ENCODE data around the gene MARCHF11.

GRCh38 chr5:16152601-16153568, 26.7 kb downstream of the MARCHF11 start:
- TF ChIP-seq EZH2 (IDR thresholded peaks at IDR 0.05; ENCODE audit: borderline replicate concordance, low read length): no peak
- TF ChIP-seq, protein P1, sequence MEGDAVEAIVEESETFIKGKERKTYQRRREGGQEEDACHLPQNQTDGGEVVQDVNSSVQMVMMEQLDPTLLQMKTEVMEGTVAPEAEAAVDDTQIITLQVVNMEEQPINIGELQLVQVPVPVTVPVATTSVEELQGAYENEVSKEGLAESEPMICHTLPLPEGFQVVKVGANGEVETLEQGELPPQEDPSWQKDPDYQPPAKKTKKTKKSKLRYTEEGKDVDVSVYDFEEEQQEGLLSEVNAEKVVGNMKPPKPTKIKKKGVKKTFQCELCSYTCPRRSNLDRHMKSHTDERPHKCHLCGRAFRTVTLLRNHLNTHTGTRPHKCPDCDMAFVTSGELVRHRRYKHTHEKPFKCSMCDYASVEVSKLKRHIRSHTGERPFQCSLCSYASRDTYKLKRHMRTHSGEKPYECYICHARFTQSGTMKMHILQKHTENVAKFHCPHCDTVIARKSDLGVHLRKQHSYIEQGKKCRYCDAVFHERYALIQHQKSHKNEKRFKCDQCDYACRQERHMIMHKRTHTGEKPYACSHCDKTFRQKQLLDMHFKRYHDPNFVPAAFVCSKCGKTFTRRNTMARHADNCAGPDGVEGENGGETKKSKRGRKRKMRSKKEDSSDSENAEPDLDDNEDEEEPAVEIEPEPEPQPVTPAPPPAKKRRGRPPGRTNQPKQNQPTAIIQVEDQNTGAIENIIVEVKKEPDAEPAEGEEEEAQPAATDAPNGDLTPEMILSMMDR (conservative IDR thresholded peaks at IDR 0.05 in 1 of 2, IDR thresholded peaks at IDR 0.05 in 1 of 2; ENCODE audit: extremely low read depth in 1 of 2, insufficient read depth in 1 of 2, low read depth in 1 of 2, low read length in 2 of 2): no peak
